A549 (cell line): Measurements from ENCODE around the gene ERCC5. TPM values are rescaled to one million over a fixed set of nuclear protein-coding genes. Genes with fewer than 3 reads are reported as not detected.

Source experiments
- ATAC-seq, 2 experiments: fragments of 200-7000 bp in 1 of 2; fragments of >200 bp in 1 of 2; cut with Nextera tagmentation in 1 of 2; cut with Tn5 transposase in 1 of 2; 3 replicates each; pipeline versions ENCODE4 v1.8.0 to v1.9.1; 2018 to 2020; ENCODE audit warnings: mild to moderate bottlenecking in 1 of 2, moderate library complexity in 1 of 2
- CTCF ChIA-PET: fragments of 300-600 bp; sonication (Branson Sonifier 250); formaldehyde crosslinking; extraction: SDS; loops from one replicate; lab custom pipeline; 2021; ENCODE audit warnings: antibody characterized with exemption, inconsistent platforms; lab: Yijun Ruan, JAX
- POLR2A ChIA-PET: fragments of 350-600 bp; formaldehyde crosslinking; extraction: SDS; loops from one replicate; lab custom pipeline; 2021; ENCODE audit warnings: antibody characterized with exemption, inconsistent platforms; lab: Yijun Ruan, JAX
- DNase-seq, 2 experiments: peaks; one replicate each; pipeline versions ENCODE4 v3.0.0 to v3.0.0-alpha.2; 2011 to 2016; ENCODE audit warnings: low read depth in 1 of 2, low spot score in 1 of 2
- FAIRE-seq: peaks from 2 replicates; lab custom pipeline; 2011; peaks lifted over from hg19 to GRCh38; lab: Jason Lieb, UNC
- H3K27ac ChIP-seq, 2 experiments: fragments of >200 bp; sonication (Bioruptor Twin); formaldehyde crosslinking; 3 replicates each; pipeline ENCODE4 v1.5.1; 2016 to 2017
- H3K4me1 ChIP-seq: fragments of >200 bp; sonication (Bioruptor Twin); formaldehyde crosslinking; 3 replicates; pipeline ENCODE4 v1.6.1; 2016
- H3K4me2 ChIP-seq: fragments of >200 bp; sonication (Bioruptor Twin); formaldehyde crosslinking; 3 replicates; pipeline ENCODE4 v1.6.1; 2016
- H3K4me3 ChIP-seq: fragments of >200 bp; sonication (Bioruptor Twin); formaldehyde crosslinking; 3 replicates; pipeline ENCODE4 v1.5.1; 2016
- H3K9me3 ChIP-seq: fragments of >200 bp; sonication (Bioruptor Twin); formaldehyde crosslinking; 3 replicates; pipeline ENCODE4 v1.6.1; 2016
- CBX2 ChIP-seq: fragments of 200-600 bp; sonication (generic); IDR thresholded peaks from 2 replicates; pipeline ENCODE4 v1.6.1; 2016; ENCODE audit warnings: low read depth, mild to moderate bottlenecking, borderline replicate concordance
- CBX8 ChIP-seq: fragments of 200-600 bp; sonication (generic); IDR thresholded peaks from 2 replicates; pipeline ENCODE4 v1.6.1; 2016
- CHD2 ChIP-seq: fragments of 150-350 bp; IDR thresholded peaks from 2 replicates; pipeline ENCODE4 v1.6.1; 2014; ENCODE audit warnings: low read length; ENCODE audit not compliant: partially characterized antibody
- CHD4 ChIP-seq: fragments of 200-600 bp; sonication (generic); IDR thresholded peaks from 2 replicates; pipeline ENCODE4 v1.6.1; 2016; ENCODE audit warnings: antibody characterized with exemption, mild to moderate bottlenecking, borderline replicate concordance
- EHMT2 ChIP-seq: fragments of 200-600 bp; sonication (generic); IDR thresholded peaks from 2 replicates; pipeline ENCODE4 v1.6.1; 2016; ENCODE audit warnings: antibody characterized with exemption, low read depth, mild to moderate bottlenecking, moderate library complexity
- EP300 ChIP-seq, 2 experiments: fragments of >200 bp; sonication (Bioruptor Twin); formaldehyde crosslinking; IDR thresholded peaks; 2 replicates in 1 of 2; 3 replicates in 1 of 2; pipeline ENCODE4 v1.6.1; 2016 to 2017
- ESRRA ChIP-seq: fragments of 150-350 bp; IDR thresholded peaks from 2 replicates; pipeline ENCODE4 v1.6.1; 2014; ENCODE audit warnings: mild to moderate bottlenecking, low read length, borderline replicate concordance
- FOSB ChIP-seq: fragments of 250-450 bp; sonication (Bioruptor Pico); IDR thresholded peaks from 2 replicates; pipeline ENCODE4 v1.5.0; 2020; ENCODE audit warnings: mild to moderate bottlenecking, moderate library complexity
- FOSL2 ChIP-seq, 2 experiments: fragments of 450-650 bp in 1 of 2; fragments of >200 bp in 1 of 2; sonication (Bioruptor Twin) in 1 of 2; formaldehyde crosslinking; IDR thresholded peaks; 2 replicates each; pipeline versions ENCODE4 v1.5.0 to v1.6.1; 2016 to 2020; ENCODE audit warnings: mild to moderate bottlenecking in 1 of 2, moderate library complexity in 1 of 2
- FOXS1 ChIP-seq: fragments of 250-450 bp; sonication (Bioruptor Pico); IDR thresholded peaks from 2 replicates; pipeline ENCODE4 v1.5.0; 2020; ENCODE audit warnings: mild to moderate bottlenecking, moderate library complexity
- HOXA7 ChIP-seq: fragments of 250-450 bp; sonication (Bioruptor Pico); IDR thresholded peaks from 2 replicates; pipeline ENCODE4 v1.5.0; 2020; ENCODE audit warnings: mild to moderate bottlenecking, moderate library complexity
- HOXB13 ChIP-seq: fragments of 250-450 bp; sonication (Bioruptor Pico); IDR thresholded peaks from 2 replicates; pipeline ENCODE4 v1.5.0; 2020; ENCODE audit warnings: low read depth, mild to moderate bottlenecking, moderate library complexity
- JUN ChIP-seq, 2 experiments: fragments of >200 bp; sonication (Bioruptor Twin); formaldehyde crosslinking; IDR thresholded peaks; 2 replicates in 1 of 2; 3 replicates in 1 of 2; pipeline ENCODE4 v1.6.1; 2016 to 2017
- KDM5A ChIP-seq: fragments of 200-600 bp; sonication (generic); IDR thresholded peaks from 2 replicates; pipeline ENCODE4 v1.6.1; 2016; ENCODE audit warnings: antibody characterized with exemption, mild to moderate bottlenecking
- MYC ChIP-seq: IDR thresholded peaks from 2 replicates; pipeline ENCODE4 v1.6.1; 2012; ENCODE audit warnings: mild to moderate bottlenecking, inconsistent platforms, low read length, improper control_type of control experiment, borderline replicate concordance
- NFE2L2 ChIP-seq: fragments of 150-350 bp; conservative IDR thresholded peaks from 2 replicates; pipeline ENCODE4 v1.6.1; 2014; ENCODE audit warnings: low read length
- NR3C1 ChIP-seq: fragments of >200 bp; sonication (Bioruptor Twin); formaldehyde crosslinking; IDR thresholded peaks from 3 replicates; pipeline ENCODE4 v1.6.1; 2017
- PHF8 ChIP-seq: fragments of 200-600 bp; sonication (generic); IDR thresholded peaks from 2 replicates; pipeline ENCODE4 v1.6.1; 2016; ENCODE audit warnings: low read depth, mild to moderate bottlenecking, antibody characterized with exemption, moderate library complexity, borderline replicate concordance
- POLR2AphosphoS2 ChIP-seq: conservative IDR thresholded peaks from 2 replicates; pipeline ENCODE4 v1.6.1; 2012; ENCODE audit warnings: low read length, improper control_type of control experiment, inconsistent platforms
- RCOR1 ChIP-seq: fragments of 150-350 bp; IDR thresholded peaks from 2 replicates; pipeline ENCODE4 v1.6.1; 2014; ENCODE audit warnings: antibody characterized with exemption, low read length, low read depth
- RNF2 ChIP-seq: fragments of 200-600 bp; sonication (generic); IDR thresholded peaks from 2 replicates; pipeline ENCODE4 v1.6.1; 2016; ENCODE audit warnings: low read depth, mild to moderate bottlenecking, antibody characterized with exemption, moderate library complexity, borderline replicate concordance
- SREBF2 ChIP-seq: fragments of 450-650 bp; IDR thresholded peaks from 2 replicates; pipeline ENCODE4 v1.6.1; 2014; ENCODE audit warnings: mild to moderate bottlenecking, moderate library complexity
- TP53 ChIP-seq: fragments of 250-450 bp; sonication (Bioruptor Pico); IDR thresholded peaks from 2 replicates; pipeline ENCODE4 v1.5.0; 2021; ENCODE audit warnings: mild to moderate bottlenecking, moderate library complexity
- ZFP36 ChIP-seq: fragments of 450-650 bp; IDR thresholded peaks from 2 replicates; pipeline ENCODE4 v1.6.1; 2014; ENCODE audit warnings: borderline replicate concordance; ENCODE audit not compliant: partially characterized antibody
- WGBS: methylation state at CpG from one replicate; pipeline ENCODE4 v1.1.6; 2017; ENCODE audit errors: missing lambda C conversion rate; 5-methylcytosine and 5-hydroxymethylcytosine counted together
- polyA plus RNA-seq, 4 experiments: library from polyadenylated mRNA; depleted of rRNA in 3 of 4; stranded (reverse); fragments of >200 nt; fragmentation: RNase III in 1 of 4; extraction: RNeasy Plus Mini Kit Qiagen cat#74134 plus additional on column Dnase treatment in 1 of 4; gene quantifications; 2 replicates in 3 of 4; 3 replicates in 1 of 4; pipeline ENCODE4 v1.2.3, GENCODE V29; 2011 to 2017
- TF ChIP-seq, protein P1 (sequence below): fragments of 200-600 bp; sonication (generic); IDR thresholded peaks from 2 replicates; pipeline ENCODE4 v1.6.1; 2016; ENCODE audit warnings: antibody characterized with exemption, mild to moderate bottlenecking, moderate library complexity
- TF ChIP-seq, protein P2 (sequence below): IDR thresholded peaks from 2 replicates; pipeline ENCODE4 v1.6.1; 2012; ENCODE audit warnings: low read depth, borderline replicate concordance
- TF ChIP-seq, protein P3 (sequence below): fragments of >200 bp; sonication (Bioruptor Twin); formaldehyde crosslinking; IDR thresholded peaks from 2 replicates; pipeline ENCODE4 v1.6.1; 2016
- TF ChIP-seq, protein P4 (sequence below): IDR thresholded peaks from 2 replicates; pipeline ENCODE4 v1.6.1; 2012
- TF ChIP-seq, protein P5 (sequence below): fragments of 450-650 bp; IDR thresholded peaks from 2 replicates; pipeline ENCODE4 v1.6.1; 2014; ENCODE audit warnings: antibody characterized with exemption
- TF ChIP-seq, protein P6 (sequence below): fragments of >200 bp; sonication (Bioruptor Twin); formaldehyde crosslinking; IDR thresholded peaks from 3 replicates; pipeline ENCODE4 v1.6.1; 2016
- TF ChIP-seq, protein P7 (sequence below): fragments of 250-450 bp; sonication (Bioruptor Pico); IDR thresholded peaks from 2 replicates; pipeline ENCODE4 v1.5.0; 2021; ENCODE audit warnings: mild to moderate bottlenecking, moderate library complexity, borderline replicate concordance

ERCC5 gene
- polyA plus RNA-seq, 2 of the 4 experiments (the other 2 are of a cell fraction): 19.3 to 24.4 TPM

DNA sequence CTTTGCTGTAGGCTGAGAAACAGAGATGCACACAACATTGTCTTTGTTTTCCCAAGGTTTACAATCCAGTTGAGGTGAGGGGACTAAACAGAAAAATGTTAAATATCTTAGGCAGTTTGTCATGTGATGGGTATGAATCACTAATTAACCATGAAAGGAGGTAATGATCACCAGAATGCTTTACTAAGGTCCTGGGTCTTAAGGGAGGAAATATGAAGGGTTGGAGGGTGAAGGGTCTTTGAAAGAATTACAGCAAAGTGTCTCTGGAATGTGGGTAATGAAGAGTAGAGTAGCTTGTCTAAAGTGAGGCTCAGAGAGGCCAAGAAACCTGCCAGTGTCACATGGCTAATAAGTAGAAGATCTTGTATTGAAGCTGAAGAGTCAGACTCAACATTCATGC is 27.9 kb upstream of the ERCC5 start:
- CTCF ChIA-PET: no interaction called here
- no peak for DNase-seq
- FAIRE-seq: no peak
- H3K9me3 ChIP-seq: no peaks in the 10 kb centered on the region
- H3K4me1 ChIP-seq: no peaks in the 10 kb centered on the region
- no peak overlapping the region for H3K4me3 ChIP-seq
- H3K4me2 ChIP-seq: no peak overlapping the region
- no peak for ATAC-seq
- TF ChIP-seq EHMT2: no peak
- TF ChIP-seq ZFP36: no peak
- no peak for TF ChIP-seq FOXS1
- TF ChIP-seq FOSB (CRISPR knock-in tag): no peak
- TF ChIP-seq CHD4: no peak
- no peak for TF ChIP-seq SREBF2
- TF ChIP-seq KDM5A: no peak
- TF ChIP-seq CHD2: no peak
- no peak for TF ChIP-seq CBX2
- no peak for TF ChIP-seq NR3C1
- no peak for TF ChIP-seq TP53
- no peak for TF ChIP-seq RCOR1
- TF ChIP-seq PHF8: no peak
- no peak for TF ChIP-seq HOXB13 (CRISPR knock-in tag)
- no peak for TF ChIP-seq HOXA7
- no peak for TF ChIP-seq MYC
- no peak for TF ChIP-seq RNF2
- H3K27ac ChIP-seq: no peak overlapping the region
- POLR2A ChIA-PET: no interaction called here

DNA sequence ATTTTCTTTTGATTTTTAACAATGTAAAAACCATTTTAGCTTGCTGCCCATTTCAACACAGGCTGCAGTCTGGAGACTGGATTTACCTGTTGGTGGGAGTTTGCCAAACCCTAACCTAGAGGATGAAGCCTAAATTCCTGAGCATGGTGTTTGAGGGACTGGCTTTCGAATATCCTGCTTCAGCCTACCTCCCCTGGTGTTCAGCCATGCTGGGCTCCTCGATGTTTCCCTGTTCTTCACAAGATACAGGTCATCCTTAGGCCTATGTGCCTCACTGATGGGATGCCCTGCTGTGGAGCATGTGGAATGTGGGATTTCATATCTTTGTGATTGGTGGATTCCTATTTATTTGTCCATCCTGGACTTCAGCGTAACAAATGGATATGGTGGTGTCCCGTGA is 20.4 kb upstream of the ERCC5 start:
- no peak overlapping the region for H3K27ac ChIP-seq
- ChIA-PET CTCF (no interaction called here), POLR2A (no interaction called here)
- 0 out of 3 replicates have a peak, but pooled peaks cover 1% of the 10 kb centered on the region for H3K4me1 ChIP-seq
- ATAC-seq (no peak), DNase-seq (no peak), FAIRE-seq (no peak)
- H3K9me3 ChIP-seq: no peaks in the 10 kb centered on the region
- no peak overlapping the region for H3K4me2 ChIP-seq
- H3K4me3 ChIP-seq: no peak overlapping the region
- 56% methylated on average over 4 of the region's 4 CpGs for WGBS
- TF ChIP-seq, protein P1, sequence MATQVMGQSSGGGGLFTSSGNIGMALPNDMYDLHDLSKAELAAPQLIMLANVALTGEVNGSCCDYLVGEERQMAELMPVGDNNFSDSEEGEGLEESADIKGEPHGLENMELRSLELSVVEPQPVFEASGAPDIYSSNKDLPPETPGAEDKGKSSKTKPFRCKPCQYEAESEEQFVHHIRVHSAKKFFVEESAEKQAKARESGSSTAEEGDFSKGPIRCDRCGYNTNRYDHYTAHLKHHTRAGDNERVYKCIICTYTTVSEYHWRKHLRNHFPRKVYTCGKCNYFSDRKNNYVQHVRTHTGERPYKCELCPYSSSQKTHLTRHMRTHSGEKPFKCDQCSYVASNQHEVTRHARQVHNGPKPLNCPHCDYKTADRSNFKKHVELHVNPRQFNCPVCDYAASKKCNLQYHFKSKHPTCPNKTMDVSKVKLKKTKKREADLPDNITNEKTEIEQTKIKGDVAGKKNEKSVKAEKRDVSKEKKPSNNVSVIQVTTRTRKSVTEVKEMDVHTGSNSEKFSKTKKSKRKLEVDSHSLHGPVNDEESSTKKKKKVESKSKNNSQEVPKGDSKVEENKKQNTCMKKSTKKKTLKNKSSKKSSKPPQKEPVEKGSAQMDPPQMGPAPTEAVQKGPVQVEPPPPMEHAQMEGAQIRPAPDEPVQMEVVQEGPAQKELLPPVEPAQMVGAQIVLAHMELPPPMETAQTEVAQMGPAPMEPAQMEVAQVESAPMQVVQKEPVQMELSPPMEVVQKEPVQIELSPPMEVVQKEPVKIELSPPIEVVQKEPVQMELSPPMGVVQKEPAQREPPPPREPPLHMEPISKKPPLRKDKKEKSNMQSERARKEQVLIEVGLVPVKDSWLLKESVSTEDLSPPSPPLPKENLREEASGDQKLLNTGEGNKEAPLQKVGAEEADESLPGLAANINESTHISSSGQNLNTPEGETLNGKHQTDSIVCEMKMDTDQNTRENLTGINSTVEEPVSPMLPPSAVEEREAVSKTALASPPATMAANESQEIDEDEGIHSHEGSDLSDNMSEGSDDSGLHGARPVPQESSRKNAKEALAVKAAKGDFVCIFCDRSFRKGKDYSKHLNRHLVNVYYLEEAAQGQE: no peak
- TF ChIP-seq CBX8 (no peak), EP300 (IDR thresholded peaks at IDR 0.05) (no peak), FOSL2 (IDR thresholded peaks at IDR 0.05) (no peak), FOSL2 (CRISPR knock-in tag; IDR thresholded peaks at IDR 0.05) (no peak), RNF2 (no peak), JUN (IDR thresholded peaks at IDR 0.05) (no peak), NFE2L2 (no peak), FOSB (CRISPR knock-in tag) (no peak), POLR2AphosphoS2 (no peak), ESRRA (no peak), SREBF2 (no peak)
- TF ChIP-seq, protein P2, sequence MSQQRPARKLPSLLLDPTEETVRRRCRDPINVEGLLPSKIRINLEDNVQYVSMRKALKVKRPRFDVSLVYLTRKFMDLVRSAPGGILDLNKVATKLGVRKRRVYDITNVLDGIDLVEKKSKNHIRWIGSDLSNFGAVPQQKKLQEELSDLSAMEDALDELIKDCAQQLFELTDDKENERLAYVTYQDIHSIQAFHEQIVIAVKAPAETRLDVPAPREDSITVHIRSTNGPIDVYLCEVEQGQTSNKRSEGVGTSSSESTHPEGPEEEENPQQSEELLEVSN: no peak
- TF ChIP-seq, protein P3, sequence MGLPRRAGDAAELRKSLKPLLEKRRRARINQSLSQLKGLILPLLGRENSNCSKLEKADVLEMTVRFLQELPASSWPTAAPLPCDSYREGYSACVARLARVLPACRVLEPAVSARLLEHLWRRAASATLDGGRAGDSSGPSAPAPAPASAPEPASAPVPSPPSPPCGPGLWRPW: no peak
- TF ChIP-seq, protein P4, sequence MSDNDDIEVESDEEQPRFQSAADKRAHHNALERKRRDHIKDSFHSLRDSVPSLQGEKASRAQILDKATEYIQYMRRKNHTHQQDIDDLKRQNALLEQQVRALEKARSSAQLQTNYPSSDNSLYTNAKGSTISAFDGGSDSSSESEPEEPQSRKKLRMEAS: no peak
- TF ChIP-seq, protein P5, sequence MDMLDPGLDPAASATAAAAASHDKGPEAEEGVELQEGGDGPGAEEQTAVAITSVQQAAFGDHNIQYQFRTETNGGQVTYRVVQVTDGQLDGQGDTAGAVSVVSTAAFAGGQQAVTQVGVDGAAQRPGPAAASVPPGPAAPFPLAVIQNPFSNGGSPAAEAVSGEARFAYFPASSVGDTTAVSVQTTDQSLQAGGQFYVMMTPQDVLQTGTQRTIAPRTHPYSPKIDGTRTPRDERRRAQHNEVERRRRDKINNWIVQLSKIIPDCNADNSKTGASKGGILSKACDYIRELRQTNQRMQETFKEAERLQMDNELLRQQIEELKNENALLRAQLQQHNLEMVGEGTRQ: no peak
- TF ChIP-seq, protein P6, sequence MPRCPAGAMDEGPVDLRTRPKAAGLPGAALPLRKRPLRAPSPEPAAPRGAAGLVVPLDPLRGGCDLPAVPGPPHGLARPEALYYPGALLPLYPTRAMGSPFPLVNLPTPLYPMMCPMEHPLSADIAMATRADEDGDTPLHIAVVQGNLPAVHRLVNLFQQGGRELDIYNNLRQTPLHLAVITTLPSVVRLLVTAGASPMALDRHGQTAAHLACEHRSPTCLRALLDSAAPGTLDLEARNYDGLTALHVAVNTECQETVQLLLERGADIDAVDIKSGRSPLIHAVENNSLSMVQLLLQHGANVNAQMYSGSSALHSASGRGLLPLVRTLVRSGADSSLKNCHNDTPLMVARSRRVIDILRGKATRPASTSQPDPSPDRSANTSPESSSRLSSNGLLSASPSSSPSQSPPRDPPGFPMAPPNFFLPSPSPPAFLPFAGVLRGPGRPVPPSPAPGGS: no peak
- TF ChIP-seq, protein P7, sequence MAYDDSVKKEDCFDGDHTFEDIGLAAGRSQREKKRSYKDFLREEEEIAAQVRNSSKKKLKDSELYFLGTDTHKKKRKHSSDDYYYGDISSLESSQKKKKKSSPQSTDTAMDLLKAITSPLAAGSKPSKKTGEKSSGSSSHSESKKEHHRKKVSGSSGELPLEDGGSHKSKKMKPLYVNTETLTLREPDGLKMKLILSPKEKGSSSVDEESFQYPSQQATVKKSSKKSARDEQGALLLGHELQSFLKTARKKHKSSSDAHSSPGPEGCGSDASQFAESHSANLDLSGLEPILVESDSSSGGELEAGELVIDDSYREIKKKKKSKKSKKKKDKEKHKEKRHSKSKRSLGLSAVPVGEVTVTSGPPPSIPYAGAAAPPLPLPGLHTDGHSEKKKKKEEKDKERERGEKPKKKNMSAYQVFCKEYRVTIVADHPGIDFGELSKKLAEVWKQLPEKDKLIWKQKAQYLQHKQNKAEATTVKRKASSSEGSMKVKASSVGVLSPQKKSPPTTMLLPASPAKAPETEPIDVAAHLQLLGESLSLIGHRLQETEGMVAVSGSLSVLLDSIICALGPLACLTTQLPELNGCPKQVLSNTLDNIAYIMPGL (CRISPR knock-in tag): no peak
